Liver (tissue), 3 donors: ENCODE measurements around the gene TRDN.

Source experiments
- EGR1 ChIP-seq, 2 donors: IDR thresholded peaks; 2 replicates each; pipeline ENCODE4 v1.6.1; 2016 to 2018; ENCODE audit warnings: antibody characterized with exemption in 2 of 2, low read depth in 2 of 2
- GABPA ChIP-seq, 2 donors: IDR thresholded peaks in 1 of 2; conservative IDR thresholded peaks in 1 of 2; 2 replicates each; pipeline ENCODE4 v1.6.1; 2016; ENCODE audit warnings: antibody characterized with exemption in 2 of 2, mild to moderate bottlenecking in 1 of 2, moderate library complexity in 1 of 2
- JUND ChIP-seq, 2 donors: IDR thresholded peaks; 2 replicates each; pipeline ENCODE4 v1.6.1; 2016; ENCODE audit warnings: antibody characterized with exemption in 2 of 2
- NR2F2 ChIP-seq: IDR thresholded peaks from 2 replicates; pipeline ENCODE4 v1.6.1; 2016; ENCODE audit warnings: antibody characterized with exemption
- RAD21 ChIP-seq, 2 donors: IDR thresholded peaks; 2 replicates each; pipeline ENCODE4 v1.6.1; 2016; ENCODE audit warnings: antibody characterized with exemption in 2 of 2, mild to moderate bottlenecking in 2 of 2
- RXRA ChIP-seq, 2 donors: IDR thresholded peaks; 2 replicates each; pipeline ENCODE4 v1.6.1; 2017 to 2018; ENCODE audit warnings: antibody characterized with exemption in 2 of 2, mild to moderate bottlenecking in 1 of 2
- SP1 ChIP-seq: IDR thresholded peaks from 2 replicates; pipeline ENCODE4 v1.6.1; 2018; ENCODE audit warnings: antibody characterized with exemption, mild to moderate bottlenecking
- TAF1 ChIP-seq: conservative IDR thresholded peaks from 2 replicates; pipeline ENCODE4 v1.6.1; 2016; ENCODE audit warnings: antibody characterized with exemption, mild to moderate bottlenecking
- YY1 ChIP-seq: IDR thresholded peaks from 2 replicates; pipeline ENCODE4 v1.6.1; 2016; ENCODE audit warnings: antibody characterized with exemption, mild to moderate bottlenecking
- TF ChIP-seq, protein P1 (sequence below): fragments of 150-350 bp; IDR thresholded peaks from 2 replicates; pipeline ENCODE4 v1.5.1; 2017; ENCODE audit warnings: improper control_type of control experiment, low read depth, low read length; ENCODE audit not compliant: missing input control
- TF ChIP-seq, protein P2 (sequence below): IDR thresholded peaks from 2 replicates; pipeline ENCODE4 v1.6.1; 2016; ENCODE audit warnings: antibody characterized with exemption
- TF ChIP-seq, protein P3 (sequence below): IDR thresholded peaks from 2 replicates; pipeline ENCODE4 v1.6.1; 2016; ENCODE audit warnings: antibody characterized with exemption
- TF ChIP-seq, protein P4 (sequence below): IDR thresholded peaks from 2 replicates; pipeline ENCODE4 v1.6.1; 2016; ENCODE audit warnings: antibody characterized with exemption, mild to moderate bottlenecking
- donor health status: healthy.
- donor health status: healthy.

DNA sequence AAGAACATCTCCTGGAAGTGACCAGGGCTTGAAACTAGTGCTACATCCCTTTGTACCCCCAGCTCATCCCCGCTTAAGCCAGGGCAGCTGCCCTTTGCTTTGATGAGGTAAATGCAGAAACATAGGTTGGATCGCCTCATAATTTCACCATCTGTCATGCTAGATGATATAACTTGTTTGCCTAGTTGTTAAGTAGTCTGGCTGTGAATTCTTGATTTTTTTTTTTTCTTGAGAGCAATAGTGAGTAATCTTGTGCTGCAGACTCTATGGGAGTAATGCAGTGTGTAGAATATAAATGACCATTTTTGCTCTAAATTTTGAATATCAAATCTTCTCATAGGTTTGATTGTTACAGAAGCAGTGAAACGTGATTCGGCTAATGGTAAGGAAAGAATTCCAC, 4.1 kb downstream of the TRDN start:
- TF ChIP-seq, protein P1, sequence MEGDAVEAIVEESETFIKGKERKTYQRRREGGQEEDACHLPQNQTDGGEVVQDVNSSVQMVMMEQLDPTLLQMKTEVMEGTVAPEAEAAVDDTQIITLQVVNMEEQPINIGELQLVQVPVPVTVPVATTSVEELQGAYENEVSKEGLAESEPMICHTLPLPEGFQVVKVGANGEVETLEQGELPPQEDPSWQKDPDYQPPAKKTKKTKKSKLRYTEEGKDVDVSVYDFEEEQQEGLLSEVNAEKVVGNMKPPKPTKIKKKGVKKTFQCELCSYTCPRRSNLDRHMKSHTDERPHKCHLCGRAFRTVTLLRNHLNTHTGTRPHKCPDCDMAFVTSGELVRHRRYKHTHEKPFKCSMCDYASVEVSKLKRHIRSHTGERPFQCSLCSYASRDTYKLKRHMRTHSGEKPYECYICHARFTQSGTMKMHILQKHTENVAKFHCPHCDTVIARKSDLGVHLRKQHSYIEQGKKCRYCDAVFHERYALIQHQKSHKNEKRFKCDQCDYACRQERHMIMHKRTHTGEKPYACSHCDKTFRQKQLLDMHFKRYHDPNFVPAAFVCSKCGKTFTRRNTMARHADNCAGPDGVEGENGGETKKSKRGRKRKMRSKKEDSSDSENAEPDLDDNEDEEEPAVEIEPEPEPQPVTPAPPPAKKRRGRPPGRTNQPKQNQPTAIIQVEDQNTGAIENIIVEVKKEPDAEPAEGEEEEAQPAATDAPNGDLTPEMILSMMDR = no peak
- no peak for TF ChIP-seq RAD21 (IDR thresholded peaks at IDR 0.05)
- TF ChIP-seq YY1 = no peak
- no peak for TF ChIP-seq JUND (IDR thresholded peaks at IDR 0.05)
- TF ChIP-seq, protein P2, sequence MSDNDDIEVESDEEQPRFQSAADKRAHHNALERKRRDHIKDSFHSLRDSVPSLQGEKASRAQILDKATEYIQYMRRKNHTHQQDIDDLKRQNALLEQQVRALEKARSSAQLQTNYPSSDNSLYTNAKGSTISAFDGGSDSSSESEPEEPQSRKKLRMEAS = no peak
- TF ChIP-seq, protein P3, sequence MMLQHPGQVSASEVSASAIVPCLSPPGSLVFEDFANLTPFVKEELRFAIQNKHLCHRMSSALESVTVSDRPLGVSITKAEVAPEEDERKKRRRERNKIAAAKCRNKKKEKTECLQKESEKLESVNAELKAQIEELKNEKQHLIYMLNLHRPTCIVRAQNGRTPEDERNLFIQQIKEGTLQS = no peak
- TF ChIP-seq TAF1 = no peak
- no peak for TF ChIP-seq NR2F2
- no peak for TF ChIP-seq RXRA (IDR thresholded peaks at IDR 0.05)
- TF ChIP-seq EGR1 (IDR thresholded peaks at IDR 0.05; ENCODE audit: low read depth in 2 of 2) = no peak
- no peak for TF ChIP-seq SP1
- TF ChIP-seq, protein P4, sequence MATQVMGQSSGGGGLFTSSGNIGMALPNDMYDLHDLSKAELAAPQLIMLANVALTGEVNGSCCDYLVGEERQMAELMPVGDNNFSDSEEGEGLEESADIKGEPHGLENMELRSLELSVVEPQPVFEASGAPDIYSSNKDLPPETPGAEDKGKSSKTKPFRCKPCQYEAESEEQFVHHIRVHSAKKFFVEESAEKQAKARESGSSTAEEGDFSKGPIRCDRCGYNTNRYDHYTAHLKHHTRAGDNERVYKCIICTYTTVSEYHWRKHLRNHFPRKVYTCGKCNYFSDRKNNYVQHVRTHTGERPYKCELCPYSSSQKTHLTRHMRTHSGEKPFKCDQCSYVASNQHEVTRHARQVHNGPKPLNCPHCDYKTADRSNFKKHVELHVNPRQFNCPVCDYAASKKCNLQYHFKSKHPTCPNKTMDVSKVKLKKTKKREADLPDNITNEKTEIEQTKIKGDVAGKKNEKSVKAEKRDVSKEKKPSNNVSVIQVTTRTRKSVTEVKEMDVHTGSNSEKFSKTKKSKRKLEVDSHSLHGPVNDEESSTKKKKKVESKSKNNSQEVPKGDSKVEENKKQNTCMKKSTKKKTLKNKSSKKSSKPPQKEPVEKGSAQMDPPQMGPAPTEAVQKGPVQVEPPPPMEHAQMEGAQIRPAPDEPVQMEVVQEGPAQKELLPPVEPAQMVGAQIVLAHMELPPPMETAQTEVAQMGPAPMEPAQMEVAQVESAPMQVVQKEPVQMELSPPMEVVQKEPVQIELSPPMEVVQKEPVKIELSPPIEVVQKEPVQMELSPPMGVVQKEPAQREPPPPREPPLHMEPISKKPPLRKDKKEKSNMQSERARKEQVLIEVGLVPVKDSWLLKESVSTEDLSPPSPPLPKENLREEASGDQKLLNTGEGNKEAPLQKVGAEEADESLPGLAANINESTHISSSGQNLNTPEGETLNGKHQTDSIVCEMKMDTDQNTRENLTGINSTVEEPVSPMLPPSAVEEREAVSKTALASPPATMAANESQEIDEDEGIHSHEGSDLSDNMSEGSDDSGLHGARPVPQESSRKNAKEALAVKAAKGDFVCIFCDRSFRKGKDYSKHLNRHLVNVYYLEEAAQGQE = no peak
- no peak for TF ChIP-seq GABPA (IDR thresholded peaks at IDR 0.05 in 1 of 2, conservative IDR thresholded peaks at IDR 0.05 in 1 of 2)
